Measurements from ENCODE around the gene VCP. TPM values are rescaled to one million over a fixed set of nuclear protein-coding genes. Genes with fewer than 3 reads are reported as not detected.

Gene VCP
- polyA plus RNA-seq, 1 experiment: 333 TPM

- no peaks in the 10 kb centered on the region for H3K27me3 ChIP-seq (ENCODE audit: control insufficient read depth, insufficient read depth, low read length)
- ChIA-PET CTCF (interaction anchor here (1.3 kb wide), 1 partner anchor 10 kb away, joined by 3 read pairs; no protein-coding TSS in a partner anchor), POLR2A (no interaction called here)
- H3K4me3 ChIP-seq (ENCODE audit: low read depth, low read length): no peak overlapping the region
- no peak for DNase-seq (ENCODE audit: low read depth)
- TF ChIP-seq CTCF (IDR thresholded peaks at IDR 0.05; ENCODE audit: insufficient read depth, low read depth, low read length): no peak
- peaks cover 27% of the 10 kb centered on the region for H3K36me3 ChIP-seq (ENCODE audit: control insufficient read depth, insufficient read depth, low read length)
Observed at GRCh38 chr9:35054185-35054835, 18.1 kb downstream of the VCP start.

- H3K36me3 ChIP-seq (ENCODE audit: control insufficient read depth, insufficient read depth, low read length): peaks cover 9% of the 10 kb centered on the region
- CTCF ChIA-PET: interaction anchor here (0.6 to 2.9 kb wide), 23 partner anchors 9 to 439 kb away, joined by 3 to 39 read pairs (median 4); partner anchors contain the start of genes DNAJB5, RUSC2 and VCP
- H3K27me3 ChIP-seq (ENCODE audit: control insufficient read depth, insufficient read depth, low read length): no peaks in the 10 kb centered on the region
- peak; percentile 69 for TF ChIP-seq CTCF (IDR thresholded peaks at IDR 0.05; ENCODE audit: insufficient read depth, low read depth, low read length)
- DNase-seq (ENCODE audit: low read depth): no peak
- H3K4me3 ChIP-seq (ENCODE audit: low read depth, low read length): no peak overlapping the region
- POLR2A ChIA-PET: interaction anchor here (0.8 kb wide), 1 partner anchor 20 kb away, joined by 11 read pairs; the partner anchor contains the start of gene VCP
Observed at GRCh38 chr9:35051069-35051967, 21.1 kb downstream of the VCP start.

GRCh38 chr9:35048511-35048910 lies 23.9 kb downstream of the VCP start:
- no peak for DNase-seq (ENCODE audit: low read depth)
- POLR2A ChIA-PET: no interaction called here
- CTCF ChIA-PET: interaction anchor here (1.2 to 1.7 kb wide), 3 partner anchors 20 to 149 kb away, joined by 3 to 9 read pairs (median 6); partner anchors contain the start of gene PIGO
- H3K4me3 ChIP-seq (ENCODE audit: low read depth, low read length): no peak overlapping the region
- H3K27me3 ChIP-seq (ENCODE audit: control insufficient read depth, insufficient read depth, low read length): no peaks in the 10 kb centered on the region
- H3K36me3 ChIP-seq (ENCODE audit: control insufficient read depth, insufficient read depth, low read length): peaks cover 7% of the 10 kb centered on the region
- no peak for TF ChIP-seq CTCF (IDR thresholded peaks at IDR 0.05; ENCODE audit: insufficient read depth, low read depth, low read length)

GRCh38 chr9:35044071-35044470 lies 28.4 kb downstream of the VCP start:
- H3K27me3 ChIP-seq (ENCODE audit: control insufficient read depth, insufficient read depth, low read length): no peaks in the 10 kb centered on the region
- ChIA-PET CTCF (interaction anchor here (1.1 to 4.5 kb wide), 5 partner anchors 8 to 145 kb away, joined by 3 to 34 read pairs (median 5); partner anchors contain the start of gene VCP), POLR2A (no interaction called here)
- H3K36me3 ChIP-seq (ENCODE audit: control insufficient read depth, insufficient read depth, low read length): peaks cover 3% of the 10 kb centered on the region
- DNase-seq (ENCODE audit: low read depth): no peak
- TF ChIP-seq CTCF (IDR thresholded peaks at IDR 0.05; ENCODE audit: insufficient read depth, low read depth, low read length): no peak
- H3K4me3 ChIP-seq (ENCODE audit: low read depth, low read length): no peak overlapping the region

Data from BJ (cell line).